NCI-H2171 treated with DMSO at 0.1 percent for 48 hours (cell line): Measurements from ENCODE around the gene MANEAL.

Experiments
- DNase-seq: peaks from one replicate; lab custom pipeline; 2025; lab: John Stamatoyannopoulos, UW

Gene MANEAL

DNA sequence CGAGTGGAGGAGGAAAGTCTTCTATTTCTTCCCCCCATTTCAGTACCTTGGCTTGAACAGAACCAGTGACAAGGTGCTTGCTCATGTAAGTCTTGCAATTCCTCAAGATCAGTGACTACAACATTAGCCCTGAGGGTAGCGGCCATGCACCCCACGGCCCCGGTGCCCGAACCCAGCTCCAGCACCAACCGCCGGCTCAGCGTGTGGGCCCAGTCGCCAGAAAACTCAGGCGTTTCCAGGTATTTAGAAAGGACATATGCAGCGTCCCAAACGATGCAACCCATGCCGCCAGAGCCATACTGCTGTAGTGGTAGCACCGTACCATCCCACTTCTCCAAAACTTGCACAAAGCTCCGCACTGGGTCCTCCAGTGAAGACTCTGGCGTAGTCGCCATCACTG lies 11.2 kb upstream of the MANEAL start:
- no peak for DNase-seq

DNA sequence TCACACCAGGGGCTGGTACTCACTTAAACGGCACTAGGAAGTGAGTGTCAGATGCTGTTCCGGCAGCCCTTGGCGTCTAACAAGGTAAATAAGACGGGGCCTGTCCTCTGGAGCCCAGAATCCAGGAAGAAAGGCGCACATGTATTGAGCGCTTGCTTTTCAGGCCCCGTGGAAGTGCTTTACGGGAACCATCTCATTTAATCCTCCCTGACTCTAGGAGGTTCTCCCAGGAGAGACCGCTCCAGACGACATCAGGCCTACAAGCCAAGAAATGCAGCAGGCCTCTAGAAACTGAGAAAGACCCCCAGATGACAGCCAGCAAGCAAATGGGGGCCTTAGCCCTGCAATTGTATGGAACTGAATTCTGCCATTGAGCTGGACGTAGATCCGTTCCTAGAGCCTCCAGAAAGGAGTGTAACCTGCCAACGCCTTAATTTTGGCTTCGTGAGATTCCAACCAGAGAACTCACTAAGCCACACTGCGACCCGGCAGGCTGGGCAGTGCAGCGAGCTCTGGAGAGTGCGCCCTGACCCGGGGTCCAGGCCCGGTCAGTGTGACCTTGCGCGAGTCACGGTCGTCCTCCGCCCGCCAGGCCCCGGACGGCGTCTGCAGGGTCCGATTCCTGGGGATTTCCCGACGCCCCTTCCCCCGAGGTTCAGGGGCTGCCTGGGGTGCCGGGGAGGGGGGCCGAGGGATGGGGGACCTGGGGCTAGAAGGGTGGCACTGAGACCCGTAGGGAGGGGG lies 532 bp upstream of the MANEAL start:
- DNase-seq = no peak

- DNase-seq = peak; percentile 19
These were observed 1.0 kb downstream of the MANEAL start for GRCh38 chr1:37794372-37795339.

DNA sequence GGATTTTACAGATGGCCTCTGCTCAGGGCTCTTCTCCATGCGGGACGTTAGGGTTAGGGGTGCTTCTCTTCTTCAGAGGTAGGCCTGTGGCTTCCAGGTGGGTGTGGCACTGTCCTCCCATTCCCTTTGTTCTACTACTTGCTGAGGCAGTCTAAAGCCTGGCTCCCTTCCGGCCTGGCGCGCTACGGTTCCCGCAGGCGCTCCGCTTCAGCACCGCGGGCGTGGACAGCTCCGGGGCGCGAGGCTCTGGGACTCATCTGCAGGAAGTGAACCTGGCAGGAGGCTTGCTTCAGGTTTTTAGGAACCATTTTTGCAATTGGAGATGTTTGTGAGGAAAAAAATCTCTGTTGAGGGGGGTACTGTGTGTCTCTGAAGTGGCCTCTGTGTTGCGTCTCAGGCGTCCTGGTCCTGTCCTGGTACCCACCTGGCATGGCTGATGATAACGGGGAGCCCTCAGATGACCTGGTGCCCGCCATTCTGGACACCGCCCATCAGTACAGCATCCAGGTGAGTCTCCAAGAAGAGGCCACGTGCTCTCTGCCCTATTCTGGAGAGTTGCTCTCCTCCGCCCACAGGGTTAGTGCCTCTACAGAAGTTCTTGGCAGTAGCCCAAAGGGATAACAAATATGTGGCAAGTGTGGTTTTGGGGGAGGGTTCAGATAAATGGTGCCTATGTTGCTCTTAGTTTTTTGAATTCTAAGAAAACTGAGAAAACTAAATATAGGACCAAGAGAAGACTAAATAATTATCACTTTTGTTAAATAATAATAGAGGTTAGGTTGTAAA lies 1.9 kb downstream of the MANEAL start:
- DNase-seq = no peak

DNA sequence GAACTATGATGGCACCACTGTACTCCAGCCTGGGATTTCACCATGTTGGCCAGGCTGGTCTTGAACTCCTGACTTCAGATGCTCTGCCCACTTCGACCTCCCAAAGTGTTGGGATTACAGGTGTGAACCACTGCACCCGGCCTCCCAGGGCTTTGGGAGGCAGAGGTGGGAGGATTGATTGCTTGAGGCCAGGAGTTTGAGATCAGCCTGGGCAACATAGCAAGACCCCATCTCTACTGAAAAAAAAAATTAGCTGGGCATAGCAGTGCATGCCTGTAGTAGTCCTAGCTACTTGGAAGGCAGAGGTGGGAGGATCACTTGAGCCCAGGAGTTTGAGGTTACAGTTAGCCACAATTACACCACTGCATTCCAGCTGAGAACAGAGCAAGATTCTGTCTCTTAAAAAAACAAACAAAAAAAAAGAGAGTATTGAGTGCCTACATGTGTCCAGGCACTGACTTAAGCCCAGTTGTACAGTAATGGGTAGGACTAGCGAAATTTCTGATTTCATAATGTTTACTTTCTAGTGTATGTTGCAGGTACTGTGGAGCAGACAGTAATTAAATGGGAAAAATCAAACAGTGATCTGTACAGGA lies 4.2 kb downstream of the MANEAL start:
- DNase-seq = no peak

GRCh38 chr1:37802439-37802838 lies 8.8 kb downstream of the MANEAL start:
- no peak for DNase-seq

- DNase-seq = no peak
These were observed 13.5 kb downstream of the MANEAL start for GRCh38 chr1:37807220-37807554.

DNA sequence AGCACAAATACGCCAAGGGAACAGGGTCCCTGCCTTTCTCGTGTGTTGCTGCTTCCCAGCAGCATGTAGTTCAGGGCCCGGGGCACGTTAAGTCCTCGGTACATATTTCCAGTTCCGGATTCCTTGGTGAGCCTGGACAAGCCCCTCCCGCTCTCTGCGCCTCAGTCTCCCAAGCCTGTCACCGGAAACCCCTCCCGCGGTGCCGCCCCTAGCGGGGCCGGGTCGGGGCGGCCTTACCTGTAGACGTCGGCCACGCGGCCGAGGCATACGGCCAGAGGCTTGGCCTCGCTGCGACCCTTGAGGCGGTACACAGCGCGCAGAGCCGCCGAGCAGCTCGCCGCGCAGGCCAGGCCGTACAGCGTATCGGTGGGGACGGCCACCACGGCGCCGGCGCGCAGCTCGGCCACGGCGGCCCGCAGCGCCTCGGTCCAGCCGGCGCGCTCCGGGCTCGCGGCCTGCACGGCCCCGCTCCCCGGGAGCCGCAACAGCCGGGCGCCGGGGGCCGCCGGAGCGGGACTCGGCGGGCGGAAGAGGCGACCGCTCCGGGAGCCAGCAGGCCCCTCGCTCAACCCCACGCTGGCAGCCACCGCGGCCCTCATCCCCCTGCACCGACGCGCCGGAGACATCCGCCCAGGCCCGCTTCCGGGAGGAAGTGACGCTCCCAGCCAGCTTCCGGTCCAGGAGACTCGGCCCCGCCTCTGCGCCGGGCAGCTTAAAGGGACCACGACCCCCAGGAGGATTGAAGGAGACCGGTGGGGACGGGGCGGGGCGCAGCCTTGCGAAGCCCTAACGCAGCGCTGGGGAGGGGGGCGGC lies 14.1 kb downstream of the MANEAL start, which contains the start of the genes C1orf122 and YRDC:
Gene C1orf122 (plus strand): TSS at position 236 of the 814 bp plus-strand sequence. CDS start 615 bp downstream, outside the sequence.
Gene YRDC (minus strand): TSS at position 654 of the 814 bp plus-strand sequence. CDS start 28 bp downstream, at position 626.
- DNase-seq = peak; percentile 91

DNA sequence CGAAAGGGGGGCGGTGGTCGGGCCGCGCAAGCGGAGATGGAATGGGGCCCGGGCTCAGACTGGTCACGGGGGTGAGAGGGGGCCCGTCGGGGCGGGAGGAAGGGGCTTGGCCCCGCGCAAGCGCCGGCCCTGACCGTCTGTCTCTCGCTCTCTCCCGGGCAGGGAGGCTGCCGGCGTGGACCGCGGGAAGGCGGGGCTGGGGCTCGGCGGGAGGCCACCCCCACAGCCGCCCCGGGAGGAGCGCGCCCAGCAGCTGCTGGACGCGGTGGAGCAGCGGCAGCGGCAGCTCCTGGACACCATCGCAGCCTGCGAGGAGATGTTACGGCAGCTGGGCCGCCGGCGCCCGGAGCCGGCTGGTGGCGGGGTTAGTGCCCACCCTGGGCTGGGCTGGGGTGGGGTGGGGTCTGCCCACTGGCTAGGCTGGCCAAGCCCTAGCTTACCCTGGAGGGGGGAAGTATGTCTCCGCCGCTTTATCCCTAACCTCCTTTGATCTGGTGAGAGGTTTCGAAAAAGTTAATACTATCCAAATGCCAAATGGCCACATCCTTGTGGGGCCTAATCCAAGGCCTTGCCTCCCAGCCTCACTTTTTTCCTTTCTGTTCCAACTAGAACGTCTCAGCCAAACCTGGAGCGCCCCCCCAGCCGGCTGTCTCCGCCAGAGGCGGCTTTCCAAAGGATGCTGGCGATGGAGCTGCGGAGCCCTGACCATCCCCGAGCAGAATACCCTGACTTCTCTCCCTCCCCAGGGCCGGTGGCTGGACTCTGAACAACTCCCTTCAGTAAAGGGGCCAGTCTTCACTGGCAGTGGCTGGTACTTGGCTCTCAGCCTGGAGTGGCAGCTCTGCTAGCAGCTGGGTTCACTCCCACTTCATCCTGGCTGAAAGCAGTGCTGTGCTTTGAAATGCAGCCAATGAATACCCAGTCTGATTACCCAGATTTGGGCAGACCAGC lies 15.0 kb downstream of the MANEAL start:
- peak; percentile 19 for DNase-seq

GRCh38 chr1:37809942-37810341 lies 16.3 kb downstream of the MANEAL start:
- DNase-seq = no peak

DNA sequence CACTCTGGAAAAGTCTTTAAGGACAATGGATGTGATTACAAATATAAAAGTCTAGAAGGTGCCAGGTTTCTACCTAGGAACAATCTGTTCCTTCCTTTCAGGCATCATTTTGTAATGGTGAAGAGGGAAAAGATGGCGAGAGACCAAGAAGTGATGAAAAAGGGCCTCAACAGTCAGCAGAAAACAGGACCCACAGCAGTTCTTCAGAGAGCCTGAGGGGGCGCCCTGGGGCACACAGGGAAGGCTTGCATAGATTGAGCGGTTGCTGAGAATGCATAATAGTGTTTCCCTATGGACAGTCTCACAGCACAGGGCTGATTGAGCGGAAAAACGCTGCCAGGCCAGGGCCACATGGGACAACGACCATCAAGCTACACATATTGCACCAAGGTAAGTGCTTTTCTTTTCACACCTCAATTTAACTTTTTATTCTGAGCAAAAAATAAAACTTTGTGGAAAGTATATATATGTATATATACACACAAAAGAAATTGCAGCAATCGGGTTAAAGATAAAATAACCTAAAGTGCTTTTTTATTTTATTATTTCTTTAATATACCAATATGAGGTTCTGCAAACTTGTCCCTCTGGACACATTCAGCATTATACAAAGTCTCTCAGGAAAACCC lies 17.5 kb downstream of the MANEAL start:
- DNase-seq = peak; percentile 62

GRCh38 chr1:37813529-37814145 lies 20.0 kb downstream of the MANEAL start:
- no peak for DNase-seq

DNA sequence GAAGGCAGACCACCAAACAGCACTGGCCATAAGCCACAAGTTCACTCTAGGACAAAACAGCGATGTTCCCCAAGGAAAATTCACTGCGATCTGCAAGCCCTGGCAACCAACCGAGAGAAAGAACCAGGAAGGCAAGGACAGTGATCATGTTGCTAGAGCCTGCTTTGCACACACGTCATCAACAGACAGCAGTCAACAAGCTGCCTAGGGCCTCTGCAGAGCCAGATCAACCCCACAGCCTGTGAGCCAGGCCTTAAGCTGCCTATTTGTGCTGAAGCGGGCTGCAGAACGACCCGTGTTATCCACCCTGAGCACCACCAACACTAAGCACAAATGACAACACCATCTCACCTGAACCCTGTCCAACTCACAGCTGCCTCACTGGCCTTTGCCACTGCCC lies 20.6 kb downstream of the MANEAL start:
- no peak for DNase-seq

- no peak for DNase-seq
These were observed 23.8 kb downstream of the MANEAL start for GRCh38 chr1:37817481-37817880.

DNA sequence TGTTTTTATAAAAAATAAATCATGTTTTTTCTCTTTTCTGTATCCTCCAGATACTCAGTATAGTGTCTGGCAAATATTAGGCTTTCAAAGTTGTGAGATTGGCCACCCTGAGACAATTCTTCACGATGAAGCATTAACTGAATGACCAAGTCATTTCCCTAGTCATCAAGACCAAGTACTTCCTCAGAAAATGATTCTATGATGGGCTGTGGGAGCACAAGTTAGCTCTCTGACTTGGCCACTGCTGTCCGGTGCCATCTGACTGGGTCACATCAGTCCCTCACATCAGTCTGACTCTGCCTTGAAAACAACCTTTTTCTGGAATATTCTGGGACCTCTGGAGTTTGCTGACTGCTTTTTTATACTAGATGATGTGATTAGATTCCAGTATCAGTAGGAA lies 27.8 kb downstream of the MANEAL start:
- no peak for DNase-seq

DNA sequence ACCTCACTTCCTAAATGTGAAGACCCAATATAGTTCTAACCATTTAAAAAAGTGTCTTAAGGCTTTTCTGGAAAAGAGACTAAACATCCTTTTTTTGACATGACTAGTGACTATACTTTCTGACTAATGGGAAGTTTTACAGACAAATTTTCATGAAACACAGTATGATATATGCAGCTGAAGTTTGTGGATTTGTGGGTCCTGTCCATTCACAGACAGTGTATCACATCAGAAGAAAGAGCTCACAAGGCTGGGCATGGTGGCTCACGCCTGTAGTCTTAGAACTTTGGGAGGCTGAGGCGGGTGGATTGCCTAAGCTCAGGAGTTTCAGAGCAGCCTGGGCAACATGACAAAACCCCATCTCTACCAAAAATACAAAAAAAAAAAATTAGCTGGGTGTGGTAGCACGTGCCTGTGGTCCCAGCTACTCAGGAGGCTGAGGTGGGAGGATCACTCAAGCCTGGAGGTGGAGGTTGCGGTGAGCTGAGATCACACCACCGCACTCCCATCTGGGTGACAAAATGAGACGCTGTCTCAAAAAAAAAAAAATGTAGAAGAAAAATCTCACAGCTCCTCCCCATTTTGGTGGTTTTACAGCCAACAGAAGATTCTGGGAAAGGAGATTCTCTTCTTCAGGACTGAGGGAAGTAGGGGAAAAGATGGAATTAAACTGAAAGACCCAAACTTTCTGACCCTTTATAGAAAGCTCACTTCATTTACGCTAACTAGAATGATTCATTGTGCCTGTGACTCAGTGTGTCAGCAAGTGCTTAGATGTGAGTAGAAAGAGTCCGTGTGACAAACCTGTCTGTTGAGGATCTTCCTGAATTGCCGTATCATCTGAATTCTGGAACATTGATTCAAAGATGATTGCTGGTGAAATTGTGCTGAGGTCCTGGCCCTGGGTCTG lies 29.5 kb downstream of the MANEAL start:
- no peak for DNase-seq

- no peak for DNase-seq
These were observed 30.4 kb downstream of the MANEAL start for GRCh38 chr1:37824001-37824400.

- no peak for DNase-seq
These were observed 31.9 kb downstream of the MANEAL start for GRCh38 chr1:37825506-37825905.
